HepG2 (cell line): ENCODE data around the gene TOP2A. TPM values are rescaled to one million over a fixed set of nuclear protein-coding genes. Genes with fewer than 3 reads are reported as not detected.

ENCODE experiments used
- ATAC-seq: fragments of 200-7000 bp; cut with Tn5 transposase; 3 replicates; pipeline ENCODE4 v1.9.1; 2020; ENCODE audit warnings: mild to moderate bottlenecking, moderate library complexity
- BruUV-seq: library from RNA; stranded (reverse); fragments of 400-500 nt; replicated peaks from 2 replicates; lab custom pipeline; 2021; lab: Mats Ljungman, UMichigan
- CTCF ChIA-PET: fragments of 300-600 bp; formaldehyde crosslinking; extraction: SDS; loops from one replicate; lab custom pipeline; 2021; ENCODE audit warnings: low total read pairs, inconsistent platforms, low intra/inter-chr PET ratio; lab: Yijun Ruan, JAX
- POLR2A ChIA-PET: fragments of 350-600 bp; sonication (Branson Sonifier 250); formaldehyde crosslinking; loops from one replicate; lab custom pipeline; 2020; ENCODE audit warnings: antibody characterized with exemption, inconsistent platforms; lab: Yijun Ruan, JAX
- DNase-seq: peaks from one replicate; pipeline ENCODE4 v3.0.0-alpha.2; 2015; ENCODE audit warnings: low spot score
- FAIRE-seq: peaks from 3 replicates; lab custom pipeline; 2011; peaks lifted over from hg19 to GRCh38; lab: Jason Lieb, UNC
- H2AFZ ChIP-seq: one replicate; pipeline ENCODE4 v1.6.1; 2011; ENCODE audit warnings: low read length, inconsistent platforms
- H3K27ac ChIP-seq: fragments of 300-600 bp; 3 replicates; pipeline ENCODE4 v1.8.0; 2011; ENCODE audit warnings: mixed run types, mild to moderate bottlenecking, mixed read lengths, low read length, inconsistent platforms; ENCODE audit not compliant: insufficient read depth; ENCODE audit errors: extremely low read length
- H3K27me3 ChIP-seq, 2 experiments: fragments of 200-600 bp in 1 of 2; 2 replicates in 1 of 2; 3 replicates in 1 of 2; pipeline versions ENCODE4 v1.6.0 to v1.8.0; 2011; ENCODE audit warnings: low read length in 2 of 2, mild to moderate bottlenecking in 2 of 2, moderate library complexity in 2 of 2, inconsistent platforms in 1 of 2; ENCODE audit not compliant: insufficient read depth in 2 of 2, control insufficient read depth in 1 of 2
- H3K36me3 ChIP-seq, 2 experiments: fragments of 200-600 bp in 1 of 2; replicated peaks in 1 of 2; 2 replicates in 1 of 2; 3 replicates in 1 of 2; pipeline versions ENCODE4 v1.5.1 to v1.8.0; 2011; ENCODE audit warnings: low read length in 2 of 2, inconsistent platforms in 1 of 2; ENCODE audit not compliant: insufficient read depth in 2 of 2, control insufficient read depth in 1 of 2
- H3K4me1 ChIP-seq: 2 replicates; pipeline ENCODE4 v1.5.1; 2012; ENCODE audit warnings: low read length, inconsistent platforms; ENCODE audit not compliant: insufficient read depth
- H3K4me2 ChIP-seq: 2 replicates; pipeline ENCODE4 v1.6.0; 2011; ENCODE audit warnings: low read depth, low read length, inconsistent platforms
- H3K4me3 ChIP-seq, 3 experiments: fragments of 200-600 bp in 1 of 3; sonication (generic), shearing (Covaris generic) in 1 of 3; replicated peaks in 1 of 3; 2 replicates each; pipeline ENCODE4 v1.5.1; 2011 to 2016; ENCODE audit warnings: low read length in 3 of 3, inconsistent platforms in 2 of 3, low read depth in 2 of 3, mild to moderate bottlenecking in 2 of 3, control low read depth in 1 of 3, mixed read lengths in 1 of 3; ENCODE audit not compliant: insufficient read depth in 1 of 3
- H3K79me2 ChIP-seq: one replicate; pipeline ENCODE4 v1.6.1; 2011; ENCODE audit warnings: low read length, inconsistent platforms; ENCODE audit not compliant: insufficient read depth
- H3K9ac ChIP-seq: 2 replicates; pipeline ENCODE4 v1.6.0; 2011; ENCODE audit warnings: mild to moderate bottlenecking, low read depth, low read length, inconsistent platforms; ENCODE audit not compliant: insufficient read depth
- H3K9me3 ChIP-seq: 2 replicates; pipeline ENCODE4 v1.5.1; 2012; ENCODE audit warnings: mild to moderate bottlenecking, low read length
- H4K20me1 ChIP-seq: 2 replicates; pipeline ENCODE4 v1.6.0; 2011; ENCODE audit warnings: inconsistent platforms, mild to moderate bottlenecking, low read length, moderate library complexity; ENCODE audit not compliant: insufficient read depth
- BHLHE40 ChIP-seq: IDR thresholded peaks from 2 replicates; pipeline ENCODE4 v1.6.1; 2011; ENCODE audit warnings: low read length, improper control_type of control experiment
- BRD4 ChIP-seq: sonication (generic); formaldehyde crosslinking; IDR thresholded peaks from 2 replicates; pipeline ENCODE4 v1.4.0; 2020; ENCODE audit warnings: missing genetic modification reagents
- HNRNPL ChIP-seq: fragments of 200-400 bp; formaldehyde crosslinking; IDR thresholded peaks from 2 replicates; pipeline ENCODE4 v1.6.1; 2017; ENCODE audit warnings: mild to moderate bottlenecking, low read depth, low read length
- JARID2 ChIP-seq: sonication (generic); formaldehyde crosslinking; IDR thresholded peaks from 2 replicates; pipeline ENCODE4 v1.8.1; 2023; ENCODE audit warnings: missing genetic modification reagents, inconsistent platforms; ENCODE audit not compliant: insufficient replicate concordance
- KMT2A ChIP-seq: sonication (generic); formaldehyde crosslinking; IDR thresholded peaks from 2 replicates; pipeline ENCODE4 v1.4.0; 2020; ENCODE audit warnings: missing genetic modification reagents
- MBNL3 ChIP-seq: fragments of 250-450 bp; sonication (Bioruptor Pico); conservative IDR thresholded peaks from 2 replicates; pipeline ENCODE4 v1.8.0; 2022; ENCODE audit warnings: mild to moderate bottlenecking, inconsistent platforms
- NR2F1 ChIP-seq, 2 experiments: fragments of 450-650 bp in 1 of 2; formaldehyde crosslinking in 1 of 2; IDR thresholded peaks; 2 replicates each; pipeline versions ENCODE4 v1.5.0 to v1.6.1; 2016 to 2020; ENCODE audit warnings: mild to moderate bottlenecking in 1 of 2, missing compliant biosample characterization in 1 of 2, missing genetic modification reagents in 1 of 2, moderate library complexity in 1 of 2
- PHF8 ChIP-seq: sonication (generic); formaldehyde crosslinking; IDR thresholded peaks from 2 replicates; pipeline ENCODE4 v1.5.0; 2020; ENCODE audit warnings: missing genetic modification reagents
- POLR2A ChIP-seq, 2 experiments: IDR thresholded peaks; 2 replicates each; pipeline ENCODE4 v1.6.1; 2011; ENCODE audit warnings: low read depth in 2 of 2, low read length in 2 of 2, mild to moderate bottlenecking in 1 of 2, moderate library complexity in 1 of 2; ENCODE audit not compliant: insufficient read depth in 1 of 2
- SNAPC2 ChIP-seq: sonication (generic); formaldehyde crosslinking; IDR thresholded peaks from 2 replicates; pipeline ENCODE4 v1.8.1; 2022; ENCODE audit warnings: mild to moderate bottlenecking, missing genetic modification reagents
- TBX3 ChIP-seq: fragments of 450-650 bp; IDR thresholded peaks from 2 replicates; pipeline ENCODE4 v1.6.1; 2017; ENCODE audit warnings: antibody characterized with exemption, mild to moderate bottlenecking, inconsistent platforms, borderline replicate concordance
- TCF12 ChIP-seq, 2 experiments: fragments of 450-650 bp in 1 of 2; sonication (generic) in 1 of 2; formaldehyde crosslinking in 1 of 2; IDR thresholded peaks; 2 replicates each; pipeline versions ENCODE4 v1.6.1 to v1.8.0; 2017 to 2022; ENCODE audit warnings: antibody characterized with exemption in 1 of 2, mild to moderate bottlenecking in 1 of 2, missing genetic modification reagents in 1 of 2, moderate library complexity in 1 of 2
- ZKSCAN1 ChIP-seq: fragments of 150-350 bp; IDR thresholded peaks from 2 replicates; pipeline ENCODE4 v1.6.1; 2014; ENCODE audit warnings: low read length
- ZNF441 ChIP-seq: sonication (generic); formaldehyde crosslinking; IDR thresholded peaks from 2 replicates; pipeline ENCODE4 v1.7.0; 2021; ENCODE audit warnings: missing genetic modification reagents, borderline replicate concordance
- ZNF460 ChIP-seq: sonication (generic); formaldehyde crosslinking; IDR thresholded peaks from 2 replicates; pipeline ENCODE4 v1.5.1; 2020; ENCODE audit warnings: missing genetic modification reagents, mild to moderate bottlenecking, borderline replicate concordance
- ZNF530 ChIP-seq: sonication (generic); formaldehyde crosslinking; IDR thresholded peaks from 2 replicates; pipeline ENCODE4 v1.5.0; 2020; ENCODE audit warnings: low read depth, mild to moderate bottlenecking, missing genetic modification reagents
- ZNF556 ChIP-seq: sonication (generic); formaldehyde crosslinking; IDR thresholded peaks from 2 replicates; pipeline ENCODE4 v1.4.0; 2020; ENCODE audit warnings: mild to moderate bottlenecking, missing genetic modification reagents, borderline replicate concordance
- ZNF563 ChIP-seq: sonication (generic); formaldehyde crosslinking; IDR thresholded peaks from 2 replicates; pipeline ENCODE4 v1.8.0; 2022; ENCODE audit warnings: mild to moderate bottlenecking, moderate library complexity, missing genetic modification reagents
- WGBS: methylation state at CpG from one replicate; pipeline ENCODE4 v1.1.6; 2017; ENCODE audit warnings: low lambda C conversion rate; 5-methylcytosine and 5-hydroxymethylcytosine counted together
- in situ Hi-C: cut with HindIII; loops from 2 replicates; pipeline ENCODE4 v1.10.0; 2017; ENCODE audit warnings: low pct_unique_long_range_greater_than_20kb; ENCODE audit not compliant: extremely low pct_ligation_motif_present
- intact Hi-C: fragments of 100-400 bp; cut with micrococcal nuclease; formaldehyde crosslinking; loops from one replicate; pipeline ENCODE4 v1.10.0; 2022; ENCODE audit not compliant: unreplicated experiment
- polyA plus RNA-seq, 8 experiments: library from polyadenylated mRNA; depleted of rRNA in 3 of 8; stranded (reverse) in 7 of 8; unstranded in 1 of 8; fragments of >200 nt; fragmentation: Illumina TruSeq in 4 of 8; extraction: Trizol in 4 of 8; gene quantifications; 2 replicates each; pipeline versions ENCODE4 v1.2.1 to v1.2.3, GENCODE V29; 2011 to 2016; ENCODE audit warnings: low read depth in 4 of 8, missing spikeins in 1 of 8, mixed read lengths in 1 of 8; ENCODE audit not compliant: insufficient read depth in 1 of 8
- total RNA-seq, 5 experiments: library from RNA; depleted of rRNA; stranded (reverse); fragments of >200 nt; fragmentation: Illumina TruSeq; extraction: Trizol; gene quantifications; 2 replicates each; pipeline ENCODE4 v1.2.3, GENCODE V29; 2016; ENCODE audit warnings: low read depth in 1 of 5
- TF ChIP-seq, protein P1 (sequence below): IDR thresholded peaks from 2 replicates; pipeline ENCODE4 v1.6.1; 2016; ENCODE audit warnings: missing compliant biosample characterization, missing genetic modification reagents, borderline replicate concordance
- TF ChIP-seq, protein P2 (sequence below): sonication (generic); formaldehyde crosslinking; IDR thresholded peaks from 2 replicates; pipeline ENCODE4 v1.4.0; 2020; ENCODE audit warnings: missing genetic modification reagents, low read depth, mild to moderate bottlenecking, borderline replicate concordance
- TF ChIP-seq, protein P3 (sequence below): sonication (generic); formaldehyde crosslinking; IDR thresholded peaks from 2 replicates; pipeline ENCODE4 v1.4.0; 2020; ENCODE audit warnings: missing genetic modification reagents; ENCODE audit errors: not compliant biosample characterization

TOP2A gene
- total and polyA plus RNA-seq, 2 of the 13 experiments (the other 11 are each of a cell fraction or from before 2014, with no cell fraction given) = 108 to 327 TPM

DNA sequence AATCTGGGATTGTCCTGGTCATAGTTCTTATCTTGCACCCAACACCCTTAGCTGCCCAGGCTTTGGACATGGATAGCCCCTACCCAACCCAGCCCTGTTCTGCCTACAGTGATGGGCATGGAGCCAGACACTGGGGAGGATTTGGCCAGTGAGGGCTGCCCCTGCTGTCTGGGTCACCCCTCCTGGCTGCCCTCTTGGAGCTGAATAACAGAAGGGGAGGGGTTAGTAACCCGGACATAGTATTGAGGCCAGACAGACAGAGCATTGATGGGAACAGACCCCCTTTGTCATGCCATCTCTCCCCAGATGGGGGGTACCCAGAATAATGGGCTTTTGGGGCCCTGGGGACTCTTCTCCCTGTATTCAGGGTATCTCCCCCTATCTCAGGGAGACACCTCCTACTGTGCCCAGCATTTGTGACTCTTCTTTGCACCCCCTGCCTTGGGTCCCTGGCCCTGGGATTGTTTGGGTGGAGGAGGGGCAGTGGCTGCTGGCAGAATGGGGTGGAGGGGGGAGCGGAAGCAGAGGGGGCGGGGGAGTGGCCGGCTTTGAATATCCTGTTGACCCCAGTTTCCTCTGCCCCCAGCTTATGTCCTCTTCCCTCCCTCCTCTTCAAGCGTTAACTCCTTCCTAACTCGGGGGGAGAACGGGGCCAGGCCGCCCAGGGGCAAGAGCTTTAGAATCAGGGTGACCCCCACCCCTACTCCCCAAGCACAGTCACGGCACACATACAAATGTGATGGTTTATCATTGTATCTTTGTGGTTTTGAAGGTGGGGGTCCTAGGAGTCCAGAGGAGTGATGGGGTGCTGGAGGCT is 70.2 kb downstream of the TOP2A start (continued):
- no peak for TF ChIP-seq NR2F1 (CRISPR knock-in tag; IDR thresholded peaks at IDR 0.05)
- no peak for TF ChIP-seq ZNF556 (CRISPR knock-in tag)
- TF ChIP-seq, protein P1, sequence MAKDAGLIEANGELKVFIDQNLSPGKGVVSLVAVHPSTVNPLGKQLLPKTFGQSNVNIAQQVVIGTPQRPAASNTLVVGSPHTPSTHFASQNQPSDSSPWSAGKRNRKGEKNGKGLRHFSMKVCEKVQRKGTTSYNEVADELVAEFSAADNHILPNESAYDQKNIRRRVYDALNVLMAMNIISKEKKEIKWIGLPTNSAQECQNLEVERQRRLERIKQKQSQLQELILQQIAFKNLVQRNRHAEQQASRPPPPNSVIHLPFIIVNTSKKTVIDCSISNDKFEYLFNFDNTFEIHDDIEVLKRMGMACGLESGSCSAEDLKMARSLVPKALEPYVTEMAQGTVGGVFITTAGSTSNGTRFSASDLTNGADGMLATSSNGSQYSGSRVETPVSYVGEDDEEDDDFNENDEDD (CRISPR knock-in tag) = no peak
- TF ChIP-seq PHF8 (CRISPR knock-in tag) = no peak

DNA sequence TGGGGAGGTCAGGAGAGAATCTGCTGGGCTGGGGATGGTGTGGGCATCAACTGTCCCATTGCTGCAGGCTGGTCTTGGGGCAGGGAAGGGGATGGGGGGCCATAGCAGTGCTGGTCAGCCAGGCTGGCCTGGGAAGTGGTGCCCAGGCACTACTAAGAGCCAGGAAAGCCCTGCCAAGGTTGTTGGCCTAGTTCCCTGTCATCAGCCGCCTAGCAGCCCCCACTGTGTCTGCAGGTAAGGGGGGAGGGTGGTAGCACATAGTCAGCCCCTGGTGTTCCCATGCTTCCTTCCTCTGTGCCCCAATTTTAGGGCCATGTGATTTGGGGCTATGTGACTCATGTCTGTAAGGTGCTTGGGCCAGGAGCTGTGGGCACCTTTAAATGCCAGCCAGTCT is 70.9 kb downstream of the TOP2A start:
- in situ Hi-C loops (no loop called here), intact Hi-C loops (no loop called here)
- CTCF ChIA-PET = no interaction called here
- FAIRE-seq = no peak
- H3K9me3 ChIP-seq = no peaks in the 10 kb centered on the region
- H3K4me2 ChIP-seq = peak overlapping the region; percentile 94
- peaks cover 69% of the 10 kb centered on the region for H3K4me1 ChIP-seq
- peaks cover 19 to 28% of the 10 kb centered on the region in 2 experiments for H3K36me3 ChIP-seq
- H3K4me3 ChIP-seq = no peak overlapping the region
- ATAC-seq = no peak
- no peak for DNase-seq
- BruUV-seq = no TSS peak
- no peaks in the 10 kb centered on the region for H3K27me3 ChIP-seq
- peak overlapping the region; percentile 81 for H3K27ac ChIP-seq
- 100% methylated on average over 1 of the region's 1 CpG for WGBS
- peaks cover 10% of the 10 kb centered on the region; the same call in 1 of the 2 replicates for H4K20me1 ChIP-seq
- peaks cover 35% of the 10 kb centered on the region for H3K79me2 ChIP-seq
- peak overlapping the region; percentile 6; the same call in 1 of the 2 replicates for H3K9ac ChIP-seq
- no peak overlapping the region for H2AFZ ChIP-seq
- POLR2A ChIA-PET = interaction anchor here (3.9 to 6.6 kb wide), 3 partner anchors 7 to 39 kb away, joined by 34 to 48 read pairs (median 35); partner anchors contain the start of gene RARA
- TF ChIP-seq JARID2 (CRISPR knock-in tag) (no peak), KMT2A (CRISPR knock-in tag) (no peak), POLR2A (IDR thresholded peaks at IDR 0.05; ENCODE audit: insufficient read depth in 1 of 2, low read depth in 2 of 2, low read length in 2 of 2) (no peak), TBX3 (no peak), BHLHE40 (no peak), ZKSCAN1 (0 out of 2 replicates have a peak, but pooled peaks have one; percentile 47), ZNF460 (no peak), SNAPC2 (CRISPR knock-in tag) (no peak), HNRNPL (0 out of 2 replicates have a peak, but pooled peaks have one; percentile 33), TCF12 (IDR thresholded peaks at IDR 0.05) (no peak), TCF12 (CRISPR knock-in tag; IDR thresholded peaks at IDR 0.05) (no peak), ZNF441 (CRISPR knock-in tag) (no peak), ZNF530 (CRISPR knock-in tag) (no peak), MBNL3 (no peak), ZNF563 (CRISPR knock-in tag) (no peak), BRD4 (no peak)
- TF ChIP-seq, protein P2, sequence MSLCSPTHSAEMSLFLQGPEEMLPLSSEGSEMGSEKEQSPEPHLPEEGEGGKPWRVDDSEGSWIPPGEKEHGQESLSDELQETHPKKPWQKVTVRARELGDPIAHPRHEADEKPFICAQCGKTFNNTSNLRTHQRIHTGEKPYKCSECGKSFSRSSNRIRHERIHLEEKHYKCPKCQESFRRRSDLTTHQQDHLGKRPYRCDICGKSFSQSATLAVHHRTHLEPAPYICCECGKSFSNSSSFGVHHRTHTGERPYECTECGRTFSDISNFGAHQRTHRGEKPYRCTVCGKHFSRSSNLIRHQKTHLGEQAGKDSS (CRISPR knock-in tag) = no peak
- TF ChIP-seq, protein P3, sequence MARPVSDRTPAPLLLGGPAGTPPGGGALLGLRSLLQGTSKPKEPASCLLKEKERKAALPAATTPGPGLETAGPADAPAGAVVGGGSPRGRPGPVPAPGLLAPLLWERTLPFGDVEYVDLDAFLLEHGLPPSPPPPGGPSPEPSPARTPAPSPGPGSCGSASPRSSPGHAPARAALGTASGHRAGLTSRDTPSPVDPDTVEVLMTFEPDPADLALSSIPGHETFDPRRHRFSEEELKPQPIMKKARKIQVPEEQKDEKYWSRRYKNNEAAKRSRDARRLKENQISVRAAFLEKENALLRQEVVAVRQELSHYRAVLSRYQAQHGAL (CRISPR knock-in tag) = no peak
